Activated T-cell treated with anti-CD3 and anti-CD28 coated beads, Interleukin-2, amount 50 U/mL, for 72 hours (primary cell): ENCODE results near the gene LRP4. TPM values are rescaled to one million over a fixed set of nuclear protein-coding genes. Genes with fewer than 3 reads are reported as not detected.

Experiments used
- ATAC-seq, 2 donors: fragments of 150-1000 bp; cut with Tn5 transposase; replicated peaks in 1 of 2; 2 replicates each; pipeline ENCODE4 v1.10.0; 2021; ENCODE audit warnings: moderate library complexity in 2 of 2, mild to moderate bottlenecking in 1 of 2
- DNase-seq, 2 donors: peaks; one replicate each; pipeline ENCODE4 v3.0.0; 2021 to 2022; ENCODE audit warnings: mixed read lengths in 1 of 2
- H3K27ac Mint-ChIP-seq: one replicate; pipeline ENCODE4 v1.8.0; 2022; ENCODE audit warnings: mild to moderate bottlenecking, moderate library complexity, mixed read lengths
- H3K27me3 Mint-ChIP-seq: one replicate; pipeline ENCODE4 v1.8.0; 2022; ENCODE audit warnings: low read depth, mixed read lengths
- H3K36me3 Mint-ChIP-seq, 2 donors: one replicate each; pipeline ENCODE4 v1.8.0; 2022; ENCODE audit warnings: mixed read lengths in 2 of 2, mild to moderate bottlenecking in 1 of 2; ENCODE audit not compliant: insufficient read depth in 2 of 2
- H3K4me1 Mint-ChIP-seq: one replicate; pipeline ENCODE4 v1.8.0; 2022; ENCODE audit warnings: low read depth, mixed read lengths
- H3K4me3 Mint-ChIP-seq, 2 donors: one replicate each; pipeline ENCODE4 v1.8.0; 2022; ENCODE audit warnings: mild to moderate bottlenecking in 2 of 2, mixed read lengths in 2 of 2, moderate library complexity in 2 of 2
- H3K9me3 Mint-ChIP-seq, 2 donors: one replicate each; pipeline ENCODE4 v1.8.0; 2022; ENCODE audit warnings: mixed read lengths in 2 of 2
- total RNA-seq, 2 donors: library from RNA; stranded (reverse); gene quantifications; one replicate each; pipeline ENCODE4 v1.2.3, GENCODE V29; 2022

Gene LRP4
- total RNA-seq, 2 donors from 2014 or later, result 0.09 TPM; not detected in 1

DNA sequence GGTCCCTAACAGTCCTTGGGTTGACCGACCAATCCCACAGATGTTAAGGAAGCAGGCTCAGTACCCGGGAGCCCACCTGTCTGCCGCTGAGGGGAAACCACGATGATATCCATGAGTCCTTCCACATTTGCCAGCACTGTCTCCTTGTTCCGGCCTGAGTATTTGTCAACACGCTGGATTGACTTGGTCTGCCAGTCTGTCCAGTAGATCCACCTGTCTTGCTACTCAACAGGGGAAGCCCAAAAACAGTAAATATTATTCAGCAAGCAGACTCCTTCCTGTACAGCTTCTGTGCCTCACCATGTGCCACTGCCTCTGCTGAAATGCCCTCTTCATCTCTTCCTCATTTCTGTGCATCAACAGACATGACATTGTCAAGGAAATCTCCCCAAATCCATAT lies 49.4 kb downstream of the LRP4 start:
- H3K4me3 Mint-ChIP-seq, result no peak overlapping the region
- H3K27ac Mint-ChIP-seq, result no peak overlapping the region
- H3K4me1 Mint-ChIP-seq, result no peaks in the 10 kb centered on the region
- H3K36me3 Mint-ChIP-seq, result no peaks in the 10 kb centered on the region
- no peaks in the 10 kb centered on the region for H3K9me3 Mint-ChIP-seq
- peaks cover 6% of the 10 kb centered on the region for H3K27me3 Mint-ChIP-seq
- ATAC-seq (no peak), DNase-seq (no peak)

DNA sequence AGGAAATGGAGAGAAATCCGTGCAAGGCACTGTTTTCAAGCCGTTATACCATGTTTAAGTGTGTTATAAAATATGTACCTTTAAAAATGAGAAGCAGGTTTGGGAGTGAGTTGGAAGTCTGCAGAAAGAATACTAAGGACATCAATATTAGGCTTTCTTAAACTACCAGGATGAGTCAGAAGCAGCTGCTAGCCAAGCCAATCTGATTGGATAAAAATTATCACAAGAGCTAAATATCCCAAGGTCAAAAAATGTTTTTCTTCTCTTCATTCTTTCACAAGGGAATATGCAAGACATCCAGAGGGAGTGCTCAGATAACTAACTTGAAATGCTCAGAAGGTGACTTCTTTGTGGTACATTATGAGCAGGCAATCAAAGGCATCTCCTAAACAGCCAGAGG lies 53.0 kb downstream of the LRP4 start:
- H3K4me1 Mint-ChIP-seq, result no peaks in the 10 kb centered on the region
- no peaks in the 10 kb centered on the region for H3K9me3 Mint-ChIP-seq

DNA sequence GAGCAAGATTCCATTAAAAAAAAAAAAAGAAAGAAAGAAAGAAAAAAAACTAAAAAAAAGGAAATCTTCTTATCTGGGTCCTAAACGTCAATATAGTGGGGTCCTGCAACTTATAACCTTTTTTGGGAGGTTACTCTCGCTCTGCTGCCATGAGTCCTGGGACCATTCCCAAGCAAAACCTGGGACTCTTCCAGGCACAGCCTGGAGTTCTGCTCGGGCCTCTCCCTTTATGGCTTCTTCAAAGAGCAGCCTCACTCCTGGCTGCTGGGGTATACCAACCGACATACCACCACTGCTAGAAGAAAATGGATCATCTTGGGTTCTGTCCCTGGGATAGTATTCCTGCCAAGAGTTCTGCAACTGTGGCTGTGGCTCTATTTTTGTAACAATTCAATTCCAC lies 58.1 kb downstream of the LRP4 start:
- H3K27me3 Mint-ChIP-seq, result peaks cover 7% of the 10 kb centered on the region
- H3K27ac Mint-ChIP-seq, result no peak overlapping the region
- no peak overlapping the region for H3K4me3 Mint-ChIP-seq
- H3K9me3 Mint-ChIP-seq, result no peaks in the 10 kb centered on the region
- ATAC-seq (no peak), DNase-seq (no peak)
- H3K36me3 Mint-ChIP-seq, result no peaks in the 10 kb centered on the region
- H3K4me1 Mint-ChIP-seq, result no peaks in the 10 kb centered on the region

More for the DNA sequence above, 53.0 kb downstream of the LRP4 start:
- ATAC-seq (no peak), DNase-seq (no peak)
- Mint-ChIP-seq H3K4me3 (no peak overlapping the region), H3K27me3 (peaks cover 12% of the 10 kb centered on the region), H3K27ac (no peak overlapping the region), H3K36me3 (no peaks in the 10 kb centered on the region)

DNA sequence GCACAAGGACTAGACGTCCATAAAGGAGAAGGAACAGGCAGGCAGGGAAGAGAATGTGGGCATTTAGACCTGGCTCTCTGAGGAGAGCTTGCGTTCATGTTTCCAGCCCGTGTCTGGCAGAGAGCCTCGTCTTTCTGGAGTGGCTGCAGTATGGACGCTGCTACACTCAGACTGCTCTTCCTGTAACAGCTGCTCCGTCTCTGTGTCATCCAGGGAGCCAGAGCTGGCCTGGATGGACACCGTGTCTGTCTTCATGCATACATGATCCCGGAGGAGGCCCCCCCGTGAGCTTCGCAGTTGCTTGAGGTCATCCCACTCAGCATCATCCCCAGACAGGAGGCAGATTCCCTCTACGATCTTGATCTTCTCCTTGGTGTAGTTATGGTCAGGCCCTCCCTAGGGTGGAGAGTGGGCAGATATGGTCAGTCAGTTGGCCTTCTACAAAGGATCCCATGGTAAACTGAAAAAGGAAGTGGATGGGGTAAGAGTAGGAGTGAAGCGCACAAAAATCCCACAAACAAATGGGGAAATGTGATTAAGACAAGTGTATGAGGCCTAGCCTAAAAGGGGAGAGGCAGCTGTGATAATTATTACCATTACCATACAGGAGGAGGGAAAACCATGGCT lies 59.3 kb downstream of the LRP4 start:
- H3K27ac Mint-ChIP-seq, result no peak overlapping the region
- no peaks in the 10 kb centered on the region for H3K36me3 Mint-ChIP-seq
- no peak overlapping the region for H3K4me3 Mint-ChIP-seq
- no peaks in the 10 kb centered on the region for H3K4me1 Mint-ChIP-seq
- ATAC-seq, result no peak
- peaks cover 7% of the 10 kb centered on the region for H3K27me3 Mint-ChIP-seq
- H3K9me3 Mint-ChIP-seq, result no peaks in the 10 kb centered on the region
- DNase-seq, result no peak

DNA sequence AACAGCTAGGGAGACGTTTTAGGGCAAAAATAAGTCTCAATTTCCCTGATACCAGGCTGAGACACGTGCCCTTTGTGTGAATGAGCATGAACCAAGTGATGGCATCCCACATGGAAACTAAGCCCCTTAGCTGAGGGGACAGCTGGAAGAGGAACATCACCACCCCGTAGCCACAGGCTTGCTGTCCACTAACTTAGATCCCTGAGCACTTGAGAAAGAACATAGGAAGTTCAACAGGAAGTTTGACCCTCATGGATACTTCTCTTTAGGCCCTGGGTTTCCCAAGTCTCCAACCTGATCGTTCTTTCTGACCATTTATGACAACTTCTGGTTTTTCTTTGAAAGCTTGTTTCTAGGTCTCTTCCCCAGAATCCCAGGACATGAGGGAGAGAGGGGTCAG lies 60.7 kb downstream of the LRP4 start:
- no peak for DNase-seq
- ATAC-seq, result no peak
- Mint-ChIP-seq H3K4me3 (no peak overlapping the region), H3K27me3 (peaks cover 7% of the 10 kb centered on the region), H3K9me3 (no peaks in the 10 kb centered on the region), H3K27ac (no peak overlapping the region), H3K4me1 (no peaks in the 10 kb centered on the region), H3K36me3 (no peaks in the 10 kb centered on the region)

DNA sequence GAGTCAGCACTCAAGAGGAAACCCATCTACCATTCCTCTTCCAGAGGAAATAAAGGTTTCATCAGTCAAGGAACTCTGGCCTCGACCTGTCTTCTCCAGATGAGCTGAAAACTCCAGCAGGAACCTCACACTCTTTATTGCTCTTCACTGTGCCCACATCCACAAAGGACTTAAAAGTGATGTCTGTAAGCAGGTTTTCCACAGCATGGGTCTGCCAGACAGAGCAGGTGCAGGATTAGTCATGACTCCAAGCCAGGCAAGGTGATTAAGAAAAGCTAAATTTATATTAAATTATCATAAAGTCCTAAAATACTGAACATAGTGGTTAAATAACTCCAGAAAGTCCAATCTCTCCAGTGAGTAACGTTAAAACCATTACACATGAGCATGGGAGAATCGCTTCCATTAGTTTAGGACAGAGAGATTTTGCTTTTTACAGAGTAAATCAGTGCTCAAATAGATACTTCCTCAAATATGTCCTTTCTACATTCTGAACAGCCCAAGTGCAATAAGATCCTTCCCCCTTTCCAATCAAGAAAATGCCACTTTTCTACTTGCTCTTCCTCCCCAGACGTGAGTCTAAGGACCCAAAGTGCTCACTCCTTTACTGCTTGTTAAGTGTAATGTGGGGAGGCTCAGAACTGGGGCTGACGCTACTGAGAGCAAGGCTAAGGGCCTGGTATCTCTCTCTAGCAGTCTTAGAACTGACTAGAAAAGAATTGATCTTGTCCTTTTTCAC lies 61.6 kb downstream of the LRP4 start:
- Mint-ChIP-seq H3K4me3 (no peak overlapping the region), H3K27me3 (peaks cover 7% of the 10 kb centered on the region), H3K36me3 (no peaks in the 10 kb centered on the region), H3K27ac (no peak overlapping the region), H3K9me3 (no peaks in the 10 kb centered on the region), H3K4me1 (no peaks in the 10 kb centered on the region)
- no peak for ATAC-seq
- no peak for DNase-seq

DNA sequence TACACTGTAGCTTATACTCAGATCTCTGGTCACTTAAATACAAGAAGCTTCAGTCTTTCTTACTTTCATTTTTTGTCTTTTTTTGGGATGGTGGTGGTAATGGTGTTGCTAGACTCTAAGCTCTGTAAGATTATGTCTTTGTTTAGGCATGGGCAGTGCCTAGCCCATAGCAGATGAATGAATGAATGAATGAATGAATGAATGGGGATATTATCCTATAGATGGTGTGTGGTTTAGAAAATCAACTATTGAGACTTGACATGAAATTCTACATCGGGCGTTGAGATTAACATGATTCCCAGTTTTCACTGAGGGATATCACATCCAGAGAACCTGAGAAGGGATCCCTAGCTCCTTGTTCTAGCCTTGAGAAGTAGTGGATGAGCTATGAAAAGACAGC lies 62.5 kb downstream of the LRP4 start:
- H3K4me1 Mint-ChIP-seq, result no peaks in the 10 kb centered on the region
- no peaks in the 10 kb centered on the region for H3K36me3 Mint-ChIP-seq
- DNase-seq (no peak), ATAC-seq (no peak)
- no peak overlapping the region for H3K27ac Mint-ChIP-seq
- H3K4me3 Mint-ChIP-seq, result no peak overlapping the region
- peaks cover 6% of the 10 kb centered on the region for H3K27me3 Mint-ChIP-seq
- no peaks in the 10 kb centered on the region for H3K9me3 Mint-ChIP-seq

DNA sequence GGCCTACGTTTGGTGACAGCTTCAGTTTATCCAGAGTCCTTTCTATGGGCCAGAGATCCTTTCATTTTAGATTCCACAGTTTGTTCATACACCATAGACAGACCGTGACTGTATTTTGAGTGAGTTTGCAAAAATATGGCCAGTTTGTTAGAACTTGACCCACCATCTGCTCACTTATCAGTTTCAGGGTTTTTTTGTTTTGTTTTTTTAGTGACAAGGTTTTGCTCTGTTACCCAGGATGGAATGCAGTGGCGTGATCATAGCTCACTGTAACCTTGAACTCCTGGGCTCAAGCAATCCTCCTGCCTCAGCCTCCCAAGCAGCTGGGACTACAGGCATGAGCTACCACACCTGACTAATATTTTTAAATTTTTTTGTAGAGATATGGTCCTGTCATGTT lies 63.2 kb downstream of the LRP4 start:
- Mint-ChIP-seq H3K27me3 (no peaks in the 10 kb centered on the region), H3K4me1 (no peaks in the 10 kb centered on the region), H3K27ac (no peak overlapping the region), H3K9me3 (no peaks in the 10 kb centered on the region), H3K4me3 (no peak overlapping the region), H3K36me3 (no peaks in the 10 kb centered on the region)
- DNase-seq (no peak), ATAC-seq (no peak)

DNA sequence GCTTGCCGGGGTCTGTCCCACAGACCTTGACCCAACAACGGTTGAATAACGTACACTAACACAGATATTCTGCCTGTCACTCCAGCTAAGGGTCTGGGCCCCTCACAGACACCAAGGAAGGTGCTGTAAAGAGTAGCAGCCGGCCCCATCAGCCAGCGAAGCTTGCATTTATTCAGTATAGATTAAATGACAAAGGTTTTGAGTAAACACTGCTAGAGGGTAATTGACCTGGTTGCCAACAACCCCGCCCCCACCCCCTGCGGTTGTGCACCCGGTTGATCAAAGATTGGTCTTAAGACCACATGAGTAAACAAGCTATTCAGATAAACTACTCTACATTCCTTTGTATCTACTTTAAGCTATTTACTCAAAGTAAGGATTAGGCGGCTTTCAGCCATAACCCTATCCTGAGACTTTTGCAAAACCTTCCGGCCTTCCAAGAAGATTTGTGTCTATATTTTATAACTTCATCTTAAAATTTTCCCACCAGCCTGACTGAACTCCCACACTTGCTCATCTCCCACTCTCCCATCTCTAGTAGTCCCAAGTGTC lies 67.4 kb downstream of the LRP4 start:
- H3K4me1 Mint-ChIP-seq, result peaks cover 12% of the 10 kb centered on the region
- ATAC-seq, result no peak

DNA sequence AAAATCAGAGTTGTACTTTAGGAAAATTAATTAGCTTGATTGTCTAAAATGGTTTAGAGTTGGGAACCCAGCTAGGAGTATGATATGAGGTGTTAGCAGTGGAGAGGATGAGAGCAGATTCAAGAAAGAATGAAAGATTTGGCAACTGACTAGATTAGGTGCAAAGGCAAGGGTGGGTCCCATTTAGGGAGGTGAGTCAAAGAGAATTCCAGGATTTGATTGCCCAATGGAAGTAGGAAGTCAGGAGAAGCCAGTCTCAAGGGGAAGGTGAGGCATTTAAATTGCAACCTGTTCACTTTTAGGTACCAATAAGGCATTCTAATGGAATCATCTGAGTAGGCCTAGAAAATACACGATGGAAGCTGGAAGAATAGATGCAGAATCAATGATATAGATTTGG lies 68.7 kb downstream of the LRP4 start:
- Mint-ChIP-seq H3K4me1 (peaks cover 21% of the 10 kb centered on the region), H3K27me3 (no peaks in the 10 kb centered on the region), H3K27ac (no peak overlapping the region), H3K36me3 (peaks cover 3 to 5% of the 10 kb centered on the region in 2 donors), H3K9me3 (no peaks in the 10 kb centered on the region), H3K4me3 (no peak overlapping the region)
- no peak for ATAC-seq
- no peak for DNase-seq

More for the DNA sequence above, 67.4 kb downstream of the LRP4 start:
- no peak overlapping the region for H3K4me3 Mint-ChIP-seq
- no peak overlapping the region for H3K27ac Mint-ChIP-seq
- no peaks in the 10 kb centered on the region for H3K27me3 Mint-ChIP-seq
- no peaks in the 10 kb centered on the region for H3K9me3 Mint-ChIP-seq
- H3K36me3 Mint-ChIP-seq, result peaks cover 0 to 2% of the 10 kb centered on the region in 2 donors
- no peak for DNase-seq

DNA sequence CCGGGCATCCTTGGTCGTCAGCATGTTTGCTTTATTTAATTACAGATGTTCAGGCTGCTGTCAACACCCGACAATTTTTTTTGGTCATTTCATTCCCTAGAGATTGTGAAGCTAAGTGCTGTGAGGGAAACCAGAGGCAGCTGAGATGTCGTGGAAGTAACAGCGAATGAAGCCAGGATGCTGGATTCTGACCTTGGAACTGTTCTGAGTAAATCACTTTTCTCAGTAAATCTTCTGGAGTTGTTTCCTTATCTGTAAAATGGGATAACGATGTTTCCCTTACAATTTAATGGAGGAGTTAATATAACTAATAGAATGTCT lies 71.9 kb downstream of the LRP4 start:
- Mint-ChIP-seq H3K4me3 (peak overlapping the region; percentile 93 to 95), H3K27me3 (no peaks in the 10 kb centered on the region), H3K27ac (peak overlapping the region; percentile 99), H3K4me1 (peaks cover 51% of the 10 kb centered on the region), H3K36me3 (peaks cover 3 to 5% of the 10 kb centered on the region in 2 donors), H3K9me3 (no peaks in the 10 kb centered on the region)
- ATAC-seq (peak in 1 of 2 donors; percentile 1), DNase-seq (no peak)

DNA sequence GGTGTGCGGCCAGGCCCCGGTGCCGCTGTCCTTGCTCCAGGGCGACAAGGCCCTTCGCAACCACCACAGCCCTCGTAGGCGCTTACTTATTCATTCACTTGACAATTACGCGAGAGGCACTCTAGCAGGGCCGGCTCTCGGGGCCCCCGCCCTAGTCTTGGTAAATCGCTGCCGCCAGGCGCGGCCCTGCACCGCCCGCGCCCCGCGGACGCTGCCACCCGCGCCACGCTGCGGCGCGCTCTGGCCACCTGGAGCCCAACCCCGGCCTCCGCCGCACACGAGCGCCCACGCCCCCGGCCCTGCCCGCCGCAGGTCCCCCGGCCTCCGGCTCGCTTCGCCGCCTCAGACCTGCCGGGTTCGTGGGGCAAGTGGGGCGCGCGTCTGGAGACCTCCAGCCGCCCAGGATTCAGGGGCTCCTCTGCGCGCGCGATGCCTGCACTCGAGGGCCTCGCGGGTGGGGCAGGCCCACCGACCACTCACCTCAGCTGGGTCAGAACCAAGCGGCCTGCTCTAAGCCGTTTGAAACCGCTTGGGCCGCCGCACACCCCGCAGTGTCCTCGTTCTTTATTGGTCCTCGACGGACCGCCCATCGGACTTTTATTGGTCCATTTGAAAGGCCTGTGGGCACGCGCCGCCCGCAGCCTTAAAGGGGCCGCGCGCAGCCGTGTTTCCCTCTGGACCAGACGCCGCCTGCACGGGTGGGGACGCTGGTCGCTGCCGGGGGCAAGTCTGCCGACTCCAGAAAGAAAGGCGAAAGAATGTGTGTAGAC lies 72.4 kb downstream of the LRP4 start, which contains the start of gene CKAP5:
TSS of gene CKAP5 (minus strand) at position 541 of the 770 bp plus-strand sequence. CDS start 25,049 bp downstream, outside the sequence.
- peaks cover 56% of the 10 kb centered on the region for H3K4me1 Mint-ChIP-seq

DNA sequence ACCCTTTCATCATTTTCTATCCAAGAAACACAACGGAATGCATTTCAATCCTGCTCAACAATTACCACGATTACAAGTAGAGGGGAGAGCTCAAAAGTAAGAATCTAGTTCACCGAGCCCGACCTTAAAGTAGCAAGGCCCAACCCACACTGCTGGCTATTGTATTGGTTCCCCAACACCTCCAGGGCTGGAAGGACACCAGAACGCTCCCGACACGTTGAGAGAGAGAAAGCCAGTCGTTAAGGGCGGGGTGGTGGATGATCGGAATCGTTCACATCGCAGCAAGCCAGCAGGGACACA lies 73.0 kb downstream of the LRP4 start:
- Mint-ChIP-seq H3K4me1 (peaks cover 58% of the 10 kb centered on the region), H3K4me3 (peak overlapping the region; percentile 95 to 97), H3K9me3 (no peaks in the 10 kb centered on the region), H3K36me3 (peaks cover 3 to 5% of the 10 kb centered on the region in 2 donors), H3K27me3 (no peaks in the 10 kb centered on the region), H3K27ac (peak overlapping the region; percentile 90)
- DNase-seq, result no peak
- no peak for ATAC-seq

More for the DNA sequence above, 72.4 kb downstream of the LRP4 start, which contains the start of gene CKAP5:
- ATAC-seq (peak; percentile 96 to 97), DNase-seq (peak; percentile 90 to 92)
- Mint-ChIP-seq H3K27me3 (no peaks in the 10 kb centered on the region), H3K36me3 (peaks cover 3 to 5% of the 10 kb centered on the region in 2 donors), H3K9me3 (no peaks in the 10 kb centered on the region), H3K27ac (peak within 1 kb of the TSS; percentile 99), H3K4me3 (peak within 1 kb of the TSS; percentile 95 to 97)
